Transverse colon (tissue), 4 donors: Measurements from ENCODE around the gene NPAS3. TPM values are rescaled to one million over a fixed set of nuclear protein-coding genes. Genes with fewer than 3 reads are reported as not detected.

Experiments
- DNase-seq: peaks from one replicate; pipeline ENCODE4 v3.0.0-alpha.2; 2019
- H3K27ac ChIP-seq, 4 donors: fragments of 200-600 bp; sonication (generic); 2 replicates each; pipeline ENCODE4 v1.5.1; 2016 to 2018; ENCODE audit warnings: inconsistent platforms in 4 of 4
- H3K27me3 ChIP-seq: fragments of 200-600 bp; sonication (generic); 2 replicates; pipeline ENCODE4 v1.5.1; 2017; ENCODE audit warnings: inconsistent platforms
- H3K36me3 ChIP-seq, 4 donors: fragments of 200-600 bp; sonication (generic); 2 replicates each; pipeline ENCODE4 v1.5.1; 2017 to 2019; ENCODE audit warnings: inconsistent platforms in 4 of 4
- H3K4me1 ChIP-seq, 4 donors: fragments of 200-600 bp; sonication (generic); 2 replicates each; pipeline ENCODE4 v1.5.1; 2017 to 2020; ENCODE audit warnings: inconsistent platforms in 4 of 4
- H3K4me3 ChIP-seq, 4 donors: fragments of 200-600 bp; sonication (generic); 1 replicate in 1 of 4; 2 replicates in 3 of 4; pipeline versions ENCODE4 v1.5.1 to v1.6.1; 2017 to 2019; ENCODE audit warnings: inconsistent platforms in 4 of 4
- H3K9me3 ChIP-seq, 2 donors: fragments of 200-600 bp; sonication (generic); 2 replicates each; pipeline ENCODE4 v1.5.1; 2017 to 2019; ENCODE audit warnings: inconsistent platforms in 2 of 2
- EP300 ChIP-seq: sonication (generic); formaldehyde crosslinking; IDR thresholded peaks from one replicate; pipeline ENCODE4 v1.6.1; 2017; ENCODE audit warnings: antibody characterized with exemption, low read depth
- POLR2A ChIP-seq: fragments of 450-650 bp; IDR thresholded peaks from one replicate; pipeline ENCODE4 v1.6.1; 2016; ENCODE audit warnings: antibody characterized with exemption, mild to moderate bottlenecking, moderate library complexity
- POLR2AphosphoS5 ChIP-seq, 3 donors: sonication (generic); formaldehyde crosslinking; IDR thresholded peaks; one replicate each; pipeline ENCODE4 v1.6.1; 2016; ENCODE audit warnings: antibody characterized with exemption in 3 of 3
- WGBS, 2 donors: methylation state at CpG; one replicate each; pipeline ENCODE4 v1.1.5; 2018; ENCODE audit warnings: low coverage in 1 of 2; 5-methylcytosine and 5-hydroxymethylcytosine counted together
- in situ Hi-C, 4 donors: fragments of 200-750 bp; cut with MboI; loops; one replicate each; pipeline versions ENCODE4 v1.15.0 to v1.15.1; 2017; ENCODE audit warnings: low sequenced_read_pairs in 3 of 4, low pct_ligation_motif_present in 1 of 4, low pct_unique_long_range_greater_than_20kb in 1 of 4
- intact Hi-C: fragments of 100-400 bp; cut with DNase I; formaldehyde crosslinking; loops from one replicate; pipeline ENCODE4 v1.15.1; 2023; ENCODE audit warnings: low total_unique reads
- total RNA-seq, 4 donors: library from RNA; depleted of rRNA; stranded (reverse); fragments of >200 nt; gene quantifications; one replicate each; pipeline ENCODE4 v1.1.0, GENCODE V29; 2016
- TF ChIP-seq, protein P1 (sequence below), 5 experiments: fragments of 200-600 bp in 3 of 5; fragments of 450-650 bp in 2 of 5; sonication (generic) in 3 of 5; IDR thresholded peaks; 1 replicate in 2 of 5; 2 replicates in 3 of 5; pipeline ENCODE4 v1.5.1; 2016 to 2017; ENCODE audit warnings: antibody characterized with exemption in 5 of 5, inconsistent platforms in 3 of 5, mild to moderate bottlenecking in 2 of 5, moderate library complexity in 1 of 5

NPAS3 gene
- total RNA-seq, 4 donors from 2014 or later, result 0.96 to 6.4 (median 1.8) TPM

DNA sequence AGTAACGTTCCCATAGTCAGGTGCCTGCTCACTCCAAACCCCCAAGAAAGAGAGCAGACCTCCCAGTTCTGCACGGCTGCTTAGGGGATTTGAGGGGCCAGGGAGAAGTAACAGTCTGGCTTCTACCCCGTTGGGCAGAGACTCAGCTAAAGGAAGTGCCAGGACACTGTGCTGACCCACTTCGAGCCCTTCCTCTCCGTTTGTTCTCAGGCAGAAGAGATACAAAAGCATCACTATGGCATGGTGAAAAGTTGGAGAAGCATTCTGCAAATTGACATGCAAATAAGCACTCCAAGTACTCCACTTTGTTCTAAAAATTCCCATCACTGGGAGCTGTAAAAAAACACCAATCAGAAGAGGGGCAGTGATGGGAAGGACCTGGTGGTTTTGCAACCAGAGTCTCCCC lies 773.1 kb downstream of the NPAS3 start:
- H3K9me3 ChIP-seq, result no peaks in the 10 kb centered on the region
- WGBS, 2 donors, result 81% methylated on average over 5 of the region's 5 CpGs; no CpG with 5 or more reads in 1 of the 2 donors
- DNase-seq, result no peak
- TF ChIP-seq, protein P1, sequence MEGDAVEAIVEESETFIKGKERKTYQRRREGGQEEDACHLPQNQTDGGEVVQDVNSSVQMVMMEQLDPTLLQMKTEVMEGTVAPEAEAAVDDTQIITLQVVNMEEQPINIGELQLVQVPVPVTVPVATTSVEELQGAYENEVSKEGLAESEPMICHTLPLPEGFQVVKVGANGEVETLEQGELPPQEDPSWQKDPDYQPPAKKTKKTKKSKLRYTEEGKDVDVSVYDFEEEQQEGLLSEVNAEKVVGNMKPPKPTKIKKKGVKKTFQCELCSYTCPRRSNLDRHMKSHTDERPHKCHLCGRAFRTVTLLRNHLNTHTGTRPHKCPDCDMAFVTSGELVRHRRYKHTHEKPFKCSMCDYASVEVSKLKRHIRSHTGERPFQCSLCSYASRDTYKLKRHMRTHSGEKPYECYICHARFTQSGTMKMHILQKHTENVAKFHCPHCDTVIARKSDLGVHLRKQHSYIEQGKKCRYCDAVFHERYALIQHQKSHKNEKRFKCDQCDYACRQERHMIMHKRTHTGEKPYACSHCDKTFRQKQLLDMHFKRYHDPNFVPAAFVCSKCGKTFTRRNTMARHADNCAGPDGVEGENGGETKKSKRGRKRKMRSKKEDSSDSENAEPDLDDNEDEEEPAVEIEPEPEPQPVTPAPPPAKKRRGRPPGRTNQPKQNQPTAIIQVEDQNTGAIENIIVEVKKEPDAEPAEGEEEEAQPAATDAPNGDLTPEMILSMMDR (IDR thresholded peaks at IDR 0.05), result no peak
- TF ChIP-seq POLR2AphosphoS5 (IDR thresholded peaks at IDR 0.05), result no peak
- TF ChIP-seq EP300, result no peak
- no peak for TF ChIP-seq POLR2A
- in situ Hi-C loops (no loop called here), intact Hi-C loops (no loop called here)
- no peaks in the 10 kb centered on the region for H3K36me3 ChIP-seq
- no peak overlapping the region for H3K4me3 ChIP-seq
- H3K27ac ChIP-seq, result no peak overlapping the region
- no peaks in the 10 kb centered on the region for H3K4me1 ChIP-seq
- no peaks in the 10 kb centered on the region for H3K27me3 ChIP-seq

- in situ Hi-C loops (no loop called here), intact Hi-C loops (no loop called here)
- Histone ChIP-seq H3K4me1 (no peaks in the 10 kb centered on the region), H3K36me3 (no peaks in the 10 kb centered on the region), H3K27me3 (no peaks in the 10 kb centered on the region), H3K4me3 (no peak overlapping the region), H3K9me3 (no peaks in the 10 kb centered on the region), H3K27ac (no peak overlapping the region)
- TF ChIP-seq POLR2AphosphoS5 (IDR thresholded peaks at IDR 0.05) (no peak), POLR2A (no peak), EP300 (no peak)
- TF ChIP-seq, protein P1 (IDR thresholded peaks at IDR 0.05), result no peak
- 84 to 100% methylated on average over 1 of the region's 1 CpG for WGBS, 2 donors
- no peak for DNase-seq
Observed at GRCh38 chr14:33714527-33715226, 776.0 kb downstream of the NPAS3 start.

GRCh38 chr14:33715227-33715528 lies 776.5 kb downstream of the NPAS3 start:
- no peak overlapping the region for H3K4me3 ChIP-seq
- no peaks in the 10 kb centered on the region for H3K9me3 ChIP-seq
- 86 to 88% methylated on average over 1 of the region's 1 CpG for WGBS, 2 donors
- no peaks in the 10 kb centered on the region for H3K4me1 ChIP-seq
- in situ Hi-C loops, result no loop called here
- H3K36me3 ChIP-seq, result no peaks in the 10 kb centered on the region
- TF ChIP-seq POLR2AphosphoS5 (IDR thresholded peaks at IDR 0.05) (no peak), POLR2A (no peak), EP300 (no peak)
- TF ChIP-seq, protein P1 (IDR thresholded peaks at IDR 0.05), result no peak
- intact Hi-C loops, result no loop called here
- H3K27me3 ChIP-seq, result no peaks in the 10 kb centered on the region
- no peak for DNase-seq
- no peak overlapping the region for H3K27ac ChIP-seq

DNA sequence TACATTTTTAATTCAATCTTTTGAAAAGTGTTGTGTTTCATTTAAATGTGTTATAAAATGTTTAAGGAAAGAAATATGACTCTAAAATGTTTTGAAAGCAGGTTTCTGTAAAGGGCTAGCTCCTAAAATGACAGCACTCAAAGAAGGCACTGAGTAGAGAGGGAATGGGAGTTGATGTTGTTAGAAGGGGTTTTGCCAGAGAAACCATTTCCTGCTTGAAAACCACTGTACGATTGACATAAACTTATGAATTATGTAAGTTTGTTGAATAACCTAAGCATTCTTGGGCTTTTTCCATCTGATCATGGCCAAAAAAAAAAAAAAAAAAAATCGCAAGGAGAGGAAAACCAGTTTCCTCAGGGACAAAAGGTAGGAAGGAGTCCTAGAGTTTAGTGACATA lies 778.2 kb downstream of the NPAS3 start:
- in situ Hi-C loops, result no loop called here
- Histone ChIP-seq H3K36me3 (no peaks in the 10 kb centered on the region), H3K4me3 (no peak overlapping the region), H3K27ac (no peak overlapping the region), H3K27me3 (no peaks in the 10 kb centered on the region), H3K4me1 (no peaks in the 10 kb centered on the region), H3K9me3 (no peaks in the 10 kb centered on the region)
- 68% methylated on average over 2 of the region's 2 CpGs; no CpG with 5 or more reads in 1 of the 2 donors for WGBS, 2 donors
- intact Hi-C loops, result no loop called here
- TF ChIP-seq POLR2A (no peak), EP300 (no peak), POLR2AphosphoS5 (IDR thresholded peaks at IDR 0.05) (no peak)
- TF ChIP-seq, protein P1 (IDR thresholded peaks at IDR 0.05), result no peak
- DNase-seq, result no peak
